GM23338 (cell line): ENCODE data around the gene CD83.

ENCODE experiments used
- EZH2 ChIP-seq: fragments of 200-600 bp; sonication (generic); IDR thresholded peaks from one replicate; pipeline ENCODE4 v1.8.0; 2017; ENCODE audit warnings: antibody characterized with exemption, mild to moderate bottlenecking, low read depth; ENCODE audit not compliant: unreplicated experiment
- JUNB ChIP-seq: IDR thresholded peaks from one replicate; pipeline ENCODE4 v1.6.1; 2016; ENCODE audit warnings: antibody characterized with exemption; ENCODE audit not compliant: unreplicated experiment
- TF ChIP-seq, protein P1 (sequence below), 2 experiments: fragments of 200-600 bp in 1 of 2; sonication (generic) in 1 of 2; conservative IDR thresholded peaks; 2 replicates each; pipeline versions ENCODE4 v1.5.1 to v1.6.1; 2016 to 2017; ENCODE audit warnings: antibody characterized with exemption in 2 of 2, low read depth in 2 of 2, mild to moderate bottlenecking in 2 of 2, moderate library complexity in 1 of 2

DNA sequence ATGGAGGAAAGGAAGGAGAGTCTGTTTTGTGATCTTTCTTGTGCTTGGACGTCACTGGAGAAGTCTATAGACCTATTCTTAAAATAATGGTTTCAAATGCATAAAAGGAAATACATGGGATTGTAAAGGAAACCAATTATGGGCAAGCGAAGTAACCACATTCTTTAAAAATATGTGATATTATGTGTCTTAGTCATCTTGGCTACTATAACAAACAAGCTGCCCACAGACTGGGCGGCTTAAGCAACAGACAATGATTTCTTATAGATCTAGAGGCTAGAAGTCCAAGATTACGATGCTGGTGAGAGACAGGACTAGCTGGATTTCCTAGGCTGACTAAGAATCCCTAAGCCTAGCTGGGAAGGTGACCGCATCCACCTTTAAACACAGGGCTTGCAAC lies 49.4 kb upstream of the CD83 start:
- TF ChIP-seq, protein P1, sequence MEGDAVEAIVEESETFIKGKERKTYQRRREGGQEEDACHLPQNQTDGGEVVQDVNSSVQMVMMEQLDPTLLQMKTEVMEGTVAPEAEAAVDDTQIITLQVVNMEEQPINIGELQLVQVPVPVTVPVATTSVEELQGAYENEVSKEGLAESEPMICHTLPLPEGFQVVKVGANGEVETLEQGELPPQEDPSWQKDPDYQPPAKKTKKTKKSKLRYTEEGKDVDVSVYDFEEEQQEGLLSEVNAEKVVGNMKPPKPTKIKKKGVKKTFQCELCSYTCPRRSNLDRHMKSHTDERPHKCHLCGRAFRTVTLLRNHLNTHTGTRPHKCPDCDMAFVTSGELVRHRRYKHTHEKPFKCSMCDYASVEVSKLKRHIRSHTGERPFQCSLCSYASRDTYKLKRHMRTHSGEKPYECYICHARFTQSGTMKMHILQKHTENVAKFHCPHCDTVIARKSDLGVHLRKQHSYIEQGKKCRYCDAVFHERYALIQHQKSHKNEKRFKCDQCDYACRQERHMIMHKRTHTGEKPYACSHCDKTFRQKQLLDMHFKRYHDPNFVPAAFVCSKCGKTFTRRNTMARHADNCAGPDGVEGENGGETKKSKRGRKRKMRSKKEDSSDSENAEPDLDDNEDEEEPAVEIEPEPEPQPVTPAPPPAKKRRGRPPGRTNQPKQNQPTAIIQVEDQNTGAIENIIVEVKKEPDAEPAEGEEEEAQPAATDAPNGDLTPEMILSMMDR (conservative IDR thresholded peaks at IDR 0.05; ENCODE audit: low read depth in 2 of 2): no peak
- TF ChIP-seq EZH2 (no peak), JUNB (no peak)
